GM19099 (cell line): ENCODE data around the gene SMIM41.

Source experiments
- POLR2A ChIP-seq: IDR thresholded peaks from 3 replicates; pipeline ENCODE4 v1.6.1; 2011; ENCODE audit warnings: low read depth; ENCODE audit not compliant: insufficient read length; ENCODE audit errors: extremely low read depth

Gene SMIM41

GRCh38 chr12:52084491-52085231 is 5.2 kb downstream of the SMIM41 start:
- no peak for TF ChIP-seq POLR2A

GRCh38 chr12:52085682-52086180 is 6.2 kb downstream of the SMIM41 start:
- TF ChIP-seq POLR2A, result no peak

- no peak for TF ChIP-seq POLR2A
Measured at GRCh38 chr12:52086366-52086765, 6.9 kb downstream of the SMIM41 start.

- TF ChIP-seq POLR2A, result no peak
Measured at GRCh38 chr12:52086944-52087835, 7.7 kb downstream of the SMIM41 start.

GRCh38 chr12:52087961-52088820 is 8.7 kb downstream of the SMIM41 start:
- TF ChIP-seq POLR2A, result no peak

- no peak for TF ChIP-seq POLR2A
Measured at GRCh38 chr12:52089491-52089890, 10.0 kb downstream of the SMIM41 start.

GRCh38 chr12:52090291-52090690 is 10.8 kb downstream of the SMIM41 start:
- no peak for TF ChIP-seq POLR2A

- no peak for TF ChIP-seq POLR2A
Measured at GRCh38 chr12:52091061-52091460, 11.6 kb downstream of the SMIM41 start.

GRCh38 chr12:52091869-52092268 is 12.4 kb downstream of the SMIM41 start:
- no peak for TF ChIP-seq POLR2A

GRCh38 chr12:52093346-52093745 is 13.8 kb downstream of the SMIM41 start:
- TF ChIP-seq POLR2A, result no peak

GRCh38 chr12:52096332-52097044 is 17.0 kb downstream of the SMIM41 start:
- TF ChIP-seq POLR2A, result no peak

- no peak for TF ChIP-seq POLR2A
Measured at GRCh38 chr12:52097045-52097666, 17.7 kb downstream of the SMIM41 start.

- peak; percentile 14 for TF ChIP-seq POLR2A
Measured at GRCh38 chr12:52117806-52118475, 38.4 kb downstream of the SMIM41 start.

GRCh38 chr12:52119398-52120254 is 40.1 kb downstream of the SMIM41 start:
- TF ChIP-seq POLR2A, result no peak
